ENCODE results near the gene RAET1L.
"Not testable (repeated sequence)": the region's sequence is repeated elsewhere in the genome, so short reads cannot be mapped to it uniquely, and the experiment has no call there.

Gene RAET1L

GRCh38 chr6:149990661-149991471 lies 34.5 kb downstream of the RAET1L start:
- DNase-seq = peak in 3 of 6 experiments; percentile 2 to 48 (median 30)

DNA sequence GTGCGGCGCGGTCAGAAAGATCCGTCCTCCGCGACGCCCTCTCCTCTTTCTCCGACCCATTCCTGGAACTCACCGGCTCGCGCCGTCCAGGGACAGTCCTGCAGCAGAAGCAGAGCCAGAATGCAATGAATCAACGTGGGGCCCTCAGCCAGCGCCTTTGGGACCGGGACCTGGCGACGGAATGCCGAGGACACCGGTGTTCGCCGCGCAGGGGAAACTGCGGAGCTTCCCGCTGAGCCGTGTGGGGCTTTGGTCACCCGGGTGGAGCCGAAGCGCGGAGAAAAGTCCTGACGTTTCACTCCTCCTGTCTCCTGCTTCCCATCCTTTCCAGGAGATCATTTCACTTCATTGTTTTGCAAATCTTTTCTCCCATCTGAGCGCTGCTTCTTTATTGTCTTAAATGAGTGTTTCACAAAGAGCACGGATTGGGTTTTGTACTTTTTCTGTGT lies 35.1 kb downstream of the RAET1L start:
- no peak for DNase-seq

DNA sequence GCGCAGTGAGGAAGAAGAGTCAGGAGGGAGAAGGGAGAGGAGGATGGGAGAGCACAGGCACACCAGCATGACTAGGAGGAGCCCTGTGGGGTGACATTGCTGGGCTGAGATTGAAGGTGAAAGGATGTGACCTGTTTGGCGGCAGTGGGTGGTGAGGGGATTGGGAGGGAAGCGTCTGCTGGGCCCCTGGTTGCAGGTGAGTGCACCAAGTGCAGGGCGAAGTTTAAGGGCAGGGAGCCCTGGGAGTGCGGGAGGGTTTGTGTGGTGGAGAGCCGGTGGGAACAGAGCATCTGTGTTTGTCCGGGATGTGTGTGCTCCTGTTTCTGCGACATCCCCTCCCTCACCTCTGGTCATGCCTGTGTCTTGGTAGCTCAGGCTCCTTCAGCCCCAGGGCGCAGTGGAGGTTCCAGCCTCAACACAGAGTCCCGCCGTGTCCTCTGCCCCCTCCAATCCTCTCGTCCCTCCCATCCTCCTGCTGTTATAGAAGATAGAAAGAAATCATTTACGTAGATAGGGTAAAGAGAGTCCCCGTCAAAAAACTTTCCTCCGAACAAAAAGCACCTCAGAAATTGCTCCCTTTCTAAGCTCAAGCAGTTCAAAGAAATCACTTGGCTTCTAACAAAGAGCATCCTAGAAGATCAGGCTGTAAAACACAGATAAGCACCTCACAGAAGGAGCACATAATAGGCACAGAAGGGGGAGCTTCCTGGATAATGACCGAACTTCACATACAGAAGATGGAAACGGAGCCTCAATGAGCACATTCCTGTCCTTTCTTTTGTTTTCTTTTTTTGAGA lies 36.6 kb downstream of the RAET1L start:
- no peak for DNase-seq

GRCh38 chr6:149987602-149988107 lies 37.7 kb downstream of the RAET1L start:
- no peak for DNase-seq

GRCh38 chr6:149985481-149985937 lies 39.8 kb downstream of the RAET1L start:
- DNase-seq = no peak

- DNase-seq = no peak
These were observed 40.6 kb downstream of the RAET1L start for GRCh38 chr6:149984773-149985172.

DNA sequence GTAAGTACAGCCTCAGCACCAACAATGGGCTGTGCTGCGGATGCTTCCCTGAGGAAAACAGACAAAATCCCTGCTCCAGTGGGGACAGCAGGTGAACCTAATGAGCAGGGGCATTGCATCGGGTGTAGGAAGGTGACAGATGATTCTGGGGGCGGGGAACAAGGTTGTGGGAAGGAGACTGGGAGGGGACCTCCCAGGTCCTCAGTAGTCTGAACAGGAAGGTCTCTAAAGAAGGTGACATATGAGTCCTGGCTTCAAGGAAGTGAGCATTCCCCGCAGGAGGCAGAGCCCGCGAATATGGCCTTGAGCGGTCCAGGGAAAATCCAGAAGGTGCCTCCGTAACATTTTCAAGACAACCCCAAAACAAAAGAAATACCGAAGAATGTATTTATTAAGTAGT lies 42.2 kb downstream of the RAET1L start:
- DNase-seq = no peak

DNA sequence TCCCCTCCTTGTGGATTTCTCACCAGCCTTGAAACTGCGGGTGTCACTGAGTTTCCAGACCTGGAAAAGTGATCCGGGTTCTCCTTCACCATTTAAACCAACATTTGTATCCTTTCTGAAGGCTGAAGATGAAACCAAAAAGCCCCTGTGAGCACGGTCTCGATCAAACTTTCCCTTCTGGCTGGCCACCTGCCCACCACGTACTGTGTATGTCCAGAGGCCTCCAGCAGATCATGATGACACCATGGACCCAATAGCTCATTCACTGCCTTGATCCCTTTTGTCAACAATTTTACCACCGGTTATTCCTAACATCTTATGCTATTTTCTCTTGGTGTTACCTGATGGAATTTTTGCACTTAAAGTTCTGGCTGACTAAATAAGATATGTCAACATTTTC lies 46.0 kb downstream of the RAET1L start:
- no peak for DNase-seq

DNA sequence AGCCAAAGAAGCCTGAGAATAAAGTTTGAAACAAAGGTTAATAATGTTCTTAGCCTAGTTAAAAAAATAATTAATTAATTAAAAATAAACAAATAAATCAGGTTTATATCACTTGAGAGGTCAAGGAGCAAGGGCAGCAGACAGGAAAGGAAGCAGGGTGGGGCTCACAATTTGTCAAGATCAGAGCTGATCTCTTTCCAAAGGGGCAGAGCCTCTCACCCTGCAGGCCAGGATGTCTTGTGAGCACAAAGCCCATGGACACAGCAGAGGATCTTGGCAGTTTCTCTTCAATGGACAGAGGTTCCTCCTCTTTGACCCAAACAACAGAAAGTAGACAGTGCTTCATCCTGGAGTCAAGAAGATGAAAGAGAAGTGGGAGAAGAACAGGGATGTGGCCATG lies 46.7 kb downstream of the RAET1L start:
- no peak for DNase-seq

DNA sequence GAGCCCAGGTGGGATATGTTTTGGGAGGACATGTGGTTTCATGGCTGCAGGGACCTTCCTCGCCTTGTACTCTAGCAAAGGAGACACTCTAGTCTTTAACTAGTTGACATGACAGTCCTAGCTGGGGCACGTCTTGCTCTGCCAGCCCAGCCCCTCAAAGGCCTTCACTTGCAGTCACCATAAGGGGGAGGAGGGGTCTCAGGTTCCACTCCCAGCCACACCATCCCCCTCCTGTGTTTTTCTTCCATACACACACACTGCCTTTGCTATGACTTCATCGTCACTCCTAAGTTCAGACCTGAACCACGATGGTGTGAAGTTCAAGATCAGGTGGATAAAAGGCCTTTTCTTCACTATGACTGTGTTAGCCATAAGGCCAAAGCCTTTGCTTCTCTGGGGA lies 48.1 kb downstream of the RAET1L start:
- DNase-seq = no peak

- DNase-seq = no peak
These were observed 49.9 kb downstream of the RAET1L start for GRCh38 chr6:149975400-149975799.

DNA sequence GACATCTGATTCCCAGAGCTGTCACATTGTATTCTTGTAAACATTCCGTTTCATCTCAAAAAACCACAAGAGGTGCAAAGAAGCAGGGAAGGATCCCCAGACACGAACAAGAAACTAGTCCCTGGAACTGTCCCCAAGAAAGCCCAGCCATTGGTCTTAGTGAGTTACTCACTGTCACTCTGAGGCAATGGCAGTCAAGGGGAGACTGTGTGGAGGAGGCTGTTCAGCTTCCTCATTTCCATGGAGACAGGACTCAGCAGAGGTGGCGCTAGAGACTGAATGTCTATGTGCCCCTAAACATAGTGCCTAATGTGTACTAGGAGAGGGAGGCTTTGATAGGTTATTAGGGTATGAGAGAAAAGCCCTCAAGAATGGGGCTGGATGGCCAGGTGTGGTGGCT lies 50.5 kb downstream of the RAET1L start:
- no peak for DNase-seq

- not testable (repeated sequence) for DNase-seq
These were observed 50.9 kb downstream of the RAET1L start for GRCh38 chr6:149974394-149974793.

- no peak for DNase-seq
These were observed 55.7 kb downstream of the RAET1L start for GRCh38 chr6:149969635-149970034.

DNA sequence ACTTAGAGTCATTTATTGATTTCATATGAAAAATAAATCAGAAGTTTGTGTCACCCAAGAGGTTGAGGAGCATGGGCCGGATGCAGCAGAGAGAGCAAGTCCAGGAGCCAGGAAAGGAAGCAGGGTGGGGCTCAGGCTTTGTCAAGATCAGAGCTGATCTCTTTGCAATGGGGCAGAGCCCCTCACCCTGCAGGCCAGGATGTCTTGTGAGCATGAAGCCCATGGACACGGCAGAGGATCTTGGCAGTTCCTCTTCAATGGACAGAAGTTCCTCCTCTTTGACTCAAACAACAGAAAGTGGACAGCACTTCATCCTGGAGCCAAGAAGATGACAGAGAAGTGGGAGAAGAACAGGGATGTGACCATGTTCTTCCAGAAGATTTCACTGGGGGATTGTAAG lies 56.4 kb downstream of the RAET1L start:
- DNase-seq = not testable (repeated sequence)
